Naive thymus-derived CD4-positive, alpha-beta T cell (primary cell): Measurements from ENCODE around the gene ITPR3. TPM values are rescaled to one million over a fixed set of nuclear protein-coding genes. Genes with fewer than 3 reads are reported as not detected.

Source experiments
- ATAC-seq: fragments of 150-1000 bp; cut with Tn5 transposase; 2 replicates; pipeline ENCODE4 v1.10.0; 2021; ENCODE audit warnings: mild to moderate bottlenecking, moderate library complexity
- CTCF ChIA-PET: fragments of 350-600 bp; sonication (Branson Sonifier 250); formaldehyde crosslinking; loops from one replicate; lab custom pipeline; 2021; ENCODE audit warnings: antibody characterized with exemption; lab: Charles Lee
- POLR2A ChIA-PET: fragments of 350-600 bp; sonication (Branson Sonifier 250); formaldehyde crosslinking; loops from one replicate; lab custom pipeline; 2021; ENCODE audit warnings: antibody characterized with exemption, inconsistent platforms; lab: Charles Lee
- DNase-seq, 9 donors: peaks; one replicate each; pipeline versions ENCODE4 v3.0.0 to v3.0.0-alpha.2; 2020 to 2022; ENCODE audit warnings: mixed read lengths in 1 of 9
- H3K27ac ChIP-seq: one replicate; pipeline ENCODE4 v1.7.0; 2013; ENCODE audit warnings: mild to moderate bottlenecking, low read depth, low read length, moderate library complexity
- H3K27me3 ChIP-seq, 2 donors: one replicate each; pipeline ENCODE4 v1.7.0; 2013; ENCODE audit warnings: low read length in 2 of 2, mild to moderate bottlenecking in 2 of 2, moderate library complexity in 2 of 2; ENCODE audit not compliant: control insufficient read depth in 2 of 2, insufficient read depth in 2 of 2
- H3K36me3 ChIP-seq, 3 experiments: 1 replicate in 2 of 3; 2 replicates in 1 of 3; pipeline ENCODE4 v1.7.0; 2013; ENCODE audit warnings: low read length in 3 of 3, mild to moderate bottlenecking in 3 of 3, moderate library complexity in 1 of 3; ENCODE audit not compliant: insufficient read depth in 3 of 3, control insufficient read depth in 2 of 3
- H3K4me1 ChIP-seq, 2 donors: one replicate each; pipeline ENCODE4 v1.7.0; 2013; ENCODE audit warnings: low read length in 2 of 2, mild to moderate bottlenecking in 2 of 2, moderate library complexity in 1 of 2; ENCODE audit not compliant: control insufficient read depth in 2 of 2, insufficient read depth in 2 of 2
- H3K4me3 ChIP-seq: 2 replicates; pipeline ENCODE4 v1.7.0; 2013; ENCODE audit warnings: mild to moderate bottlenecking, low read length
- H3K9me3 ChIP-seq, 3 experiments: 1 replicate in 2 of 3; 2 replicates in 1 of 3; pipeline ENCODE4 v1.7.0; 2013; ENCODE audit warnings: low read length in 3 of 3; ENCODE audit not compliant: control insufficient read depth in 2 of 3
- H3K27ac Mint-ChIP-seq, 9 donors: one replicate each; pipeline ENCODE4 v1.8.0; 2020 to 2022; ENCODE audit warnings: mixed read lengths in 9 of 9, mild to moderate bottlenecking in 8 of 9, moderate library complexity in 5 of 9, inconsistent platforms in 2 of 9
- H3K27me3 Mint-ChIP-seq, 5 donors: one replicate each; pipeline ENCODE4 v1.8.0; 2021 to 2022; ENCODE audit warnings: mixed read lengths in 5 of 5, mild to moderate bottlenecking in 1 of 5
- H3K36me3 Mint-ChIP-seq, 5 donors: one replicate each; pipeline ENCODE4 v1.8.0; 2020 to 2022; ENCODE audit warnings: mixed read lengths in 5 of 5, mild to moderate bottlenecking in 3 of 5, inconsistent platforms in 1 of 5
- H3K4me1 Mint-ChIP-seq, 7 donors: one replicate each; pipeline ENCODE4 v1.8.0; 2020 to 2022; ENCODE audit warnings: mixed read lengths in 7 of 7, mild to moderate bottlenecking in 3 of 7, inconsistent platforms in 1 of 7
- H3K4me3 Mint-ChIP-seq, 10 donors: one replicate each; pipeline ENCODE4 v1.8.0; 2020 to 2022; ENCODE audit warnings: mild to moderate bottlenecking in 10 of 10, mixed read lengths in 10 of 10, moderate library complexity in 6 of 10, inconsistent platforms in 2 of 10
- H3K9me3 Mint-ChIP-seq, 11 donors: one replicate each; pipeline ENCODE4 v1.8.0; 2020 to 2022; ENCODE audit warnings: mixed read lengths in 11 of 11, mild to moderate bottlenecking in 4 of 11, inconsistent platforms in 1 of 11, moderate library complexity in 1 of 11
- intact Hi-C, 2 donors: fragments of 100-400 bp; cut with micrococcal nuclease; formaldehyde crosslinking; loops; one replicate each; pipeline ENCODE4 v1.15.1; 2023
- polyA plus RNA-seq, 2 donors: library from polyadenylated mRNA; unstranded; fragments of 300-500 nt; fragmentation: Illumina TruSeq; gene quantifications; one replicate each; pipeline ENCODE4 v1.2.3, GENCODE V29; 2021
- total RNA-seq, 6 experiments: library from RNA in 5 of 6; stranded (reverse) in 5 of 6; gene quantifications; 1 replicate in 5 of 6; 2 replicates in 1 of 6; pipeline ENCODE4 v1.2.3 and lab custom pipeline; 2021 to 2026

The ITPR3 gene
- total and polyA plus RNA-seq, 7 experiments from 2014 or later = 1.7 to 65.7 (median 41.4) TPM

DNA sequence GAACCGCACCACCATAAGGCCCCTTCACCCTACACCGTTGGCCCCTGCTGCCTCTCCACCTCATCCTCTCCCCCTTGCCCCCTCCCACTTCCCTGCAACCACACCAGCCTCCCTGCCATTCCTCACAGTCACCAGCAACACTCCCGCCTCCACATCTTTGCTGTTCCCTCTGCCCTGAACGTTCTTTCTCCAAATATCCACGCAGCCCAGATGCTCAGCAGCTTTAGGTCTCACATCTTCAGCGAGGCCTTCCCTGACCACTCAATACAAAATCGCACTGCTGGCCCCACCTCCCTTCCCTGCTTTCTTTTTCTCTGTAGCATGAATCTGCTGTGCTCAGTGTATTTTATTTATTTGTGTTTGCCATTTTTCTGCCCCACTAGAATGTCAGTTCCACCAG, 20.5 kb downstream of the ITPR3 start:
- H3K4me1 ChIP-seq = no peaks in the 10 kb centered on the region
- H3K27ac ChIP-seq = no peak overlapping the region
- peaks cover 0 to 39% (median 0%) of the 10 kb centered on the region in 3 experiments for H3K36me3 ChIP-seq
- Mint-ChIP-seq H3K9me3 (no peaks in the 10 kb centered on the region), H3K27me3 (no peaks in the 10 kb centered on the region), H3K27ac (peak overlapping the region in 2 of 9 donors; percentile 48 to 53), H3K36me3 (peaks cover 0 to 19% (median 3%) of the 10 kb centered on the region in 5 donors), H3K4me3 (no peak overlapping the region), H3K4me1 (peaks cover 15 to 38% (median 33%) of the 10 kb centered on the region in 7 donors)
- H3K9me3 ChIP-seq = no peaks in the 10 kb centered on the region
- ATAC-seq (no peak), DNase-seq (no peak)
- no peak overlapping the region for H3K4me3 ChIP-seq
- H3K27me3 ChIP-seq = no peaks in the 10 kb centered on the region
- intact Hi-C loops = no loop called here
- POLR2A ChIA-PET = no interaction called here
- CTCF ChIA-PET = no interaction called here

DNA sequence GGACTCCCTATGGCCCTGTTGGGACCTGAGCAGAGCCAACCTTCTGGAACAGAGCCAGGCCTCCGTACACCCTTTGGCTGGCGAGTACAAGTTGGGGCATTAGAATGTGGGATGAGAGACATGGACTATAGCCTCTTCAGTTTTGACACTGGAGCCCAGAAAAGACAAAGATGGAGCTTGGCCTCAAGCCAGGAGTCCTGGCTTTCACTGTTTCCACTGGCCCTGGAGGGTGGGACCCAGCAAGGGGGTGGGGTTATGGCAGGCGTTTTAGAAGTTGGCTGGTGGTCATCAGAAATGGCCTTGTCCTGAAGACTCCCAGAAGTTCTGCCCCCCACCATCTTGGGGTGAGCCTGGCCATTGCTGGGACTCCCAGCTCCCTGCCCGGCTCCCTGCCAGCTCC, 21.8 kb downstream of the ITPR3 start:
- H3K36me3 ChIP-seq = peaks cover 0 to 46% (median 0%) of the 10 kb centered on the region in 3 experiments
- H3K9me3 ChIP-seq = no peaks in the 10 kb centered on the region
- H3K4me1 Mint-ChIP-seq = peaks cover 13 to 37% (median 32%) of the 10 kb centered on the region in 7 donors
- ChIA-PET POLR2A (interaction anchor here (0.9 kb wide), 1 partner anchor 11 kb away, joined by 5 read pairs; no protein-coding TSS in a partner anchor), CTCF (no interaction called here)
- intact Hi-C loops = no loop called here
- no peak overlapping the region for H3K27ac ChIP-seq
- H3K27ac Mint-ChIP-seq = peak overlapping the region in 2 of 9 donors; percentile 44 to 48
- no peaks in the 10 kb centered on the region for H3K27me3 Mint-ChIP-seq
- DNase-seq (no peak), ATAC-seq (no peak)
- H3K4me1 ChIP-seq = no peaks in the 10 kb centered on the region
- no peaks in the 10 kb centered on the region for H3K27me3 ChIP-seq
- no peak overlapping the region for H3K4me3 ChIP-seq
- H3K9me3 Mint-ChIP-seq = no peaks in the 10 kb centered on the region
- no peak overlapping the region for H3K4me3 Mint-ChIP-seq
- peaks cover 0 to 26% (median 5%) of the 10 kb centered on the region in 5 donors for H3K36me3 Mint-ChIP-seq

DNA sequence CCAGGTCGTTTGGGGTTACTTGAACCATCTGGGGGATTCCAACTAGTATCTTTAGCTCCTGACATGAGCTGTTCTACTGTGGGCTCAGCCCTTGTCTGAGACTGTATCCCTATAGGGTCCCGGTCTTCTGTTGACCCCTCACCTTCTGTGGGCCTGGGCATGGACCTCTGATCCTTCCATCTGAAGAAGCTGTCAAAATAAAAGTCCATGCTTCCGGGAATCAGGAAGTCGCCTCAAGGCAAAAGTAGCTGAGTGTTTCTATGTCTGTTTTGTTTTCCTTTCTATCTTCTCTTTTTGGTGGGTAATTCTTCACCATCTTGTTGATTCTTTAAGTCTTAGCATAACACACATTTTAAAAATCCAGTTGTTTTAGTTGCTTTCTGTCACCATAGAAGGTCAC, 30.3 kb downstream of the ITPR3 start:
- Histone ChIP-seq H3K4me1 (no peaks in the 10 kb centered on the region), H3K27ac (no peak overlapping the region), H3K9me3 (no peaks in the 10 kb centered on the region), H3K4me3 (no peak overlapping the region), H3K27me3 (no peaks in the 10 kb centered on the region), H3K36me3 (peaks cover 0 to 61% (median 8%) of the 10 kb centered on the region in 3 experiments)
- peaks cover 0 to 34% (median 11%) of the 10 kb centered on the region in 5 donors for H3K36me3 Mint-ChIP-seq
- DNase-seq (no peak), ATAC-seq (no peak)
- POLR2A ChIA-PET = no interaction called here
- peaks cover 0 to 24% (median 12%) of the 10 kb centered on the region in 7 donors for H3K4me1 Mint-ChIP-seq
- intact Hi-C loops = no loop called here
- H3K27me3 Mint-ChIP-seq = no peaks in the 10 kb centered on the region
- no peaks in the 10 kb centered on the region for H3K9me3 Mint-ChIP-seq
- CTCF ChIA-PET = no interaction called here
- H3K4me3 Mint-ChIP-seq = no peak overlapping the region
- peak overlapping the region in 1 of 9 donors; percentile 33 for H3K27ac Mint-ChIP-seq

- Mint-ChIP-seq H3K27ac (peak overlapping the region in 1 of 9 donors; percentile 67), H3K27me3 (no peaks in the 10 kb centered on the region), H3K9me3 (no peaks in the 10 kb centered on the region), H3K36me3 (peaks cover 0 to 33% (median 10%) of the 10 kb centered on the region in 5 donors), H3K4me1 (peaks cover 0 to 21% (median 12%) of the 10 kb centered on the region in 7 donors), H3K4me3 (no peak overlapping the region)
- Histone ChIP-seq H3K27ac (no peak overlapping the region), H3K27me3 (no peaks in the 10 kb centered on the region), H3K4me1 (no peaks in the 10 kb centered on the region), H3K9me3 (no peaks in the 10 kb centered on the region), H3K36me3 (peaks cover 0 to 63% (median 8%) of the 10 kb centered on the region in 3 experiments), H3K4me3 (no peak overlapping the region)
- DNase-seq (no peak), ATAC-seq (no peak)
- intact Hi-C loops = no loop called here
- ChIA-PET POLR2A (interaction anchor here (0.7 kb wide), 1 partner anchor 116 kb away, joined by 3 read pairs; no protein-coding TSS in a partner anchor), CTCF (no interaction called here)
Observed at GRCh38 chr6:33652002-33652401, 30.9 kb downstream of the ITPR3 start.

GRCh38 chr6:33654831-33655554, 33.9 kb downstream of the ITPR3 start:
- peaks cover 0 to 14% (median 4%) of the 10 kb centered on the region in 7 donors for H3K4me1 Mint-ChIP-seq
- peaks cover 0 to 69% (median 12%) of the 10 kb centered on the region in 3 experiments for H3K36me3 ChIP-seq

DNA sequence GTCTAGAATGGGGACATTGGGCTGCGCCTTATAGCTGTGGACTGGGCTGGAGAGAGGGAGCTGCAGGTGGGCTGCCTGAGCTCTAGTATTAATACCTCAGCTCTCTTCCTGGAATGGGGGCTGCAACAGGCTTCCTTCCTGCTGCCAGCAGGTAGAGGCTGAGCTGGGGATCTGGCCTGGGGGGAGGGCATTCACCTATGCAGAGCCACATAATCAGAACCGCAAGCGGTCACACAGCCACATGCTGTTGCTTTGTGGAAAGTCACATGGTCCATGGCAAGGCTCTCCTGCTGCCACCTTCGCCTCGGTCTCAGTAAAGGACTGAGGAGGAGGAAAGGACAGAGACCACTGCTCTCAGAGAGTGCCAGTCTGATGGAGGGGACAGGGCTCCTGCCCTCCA, 35.7 kb downstream of the ITPR3 start:
- ATAC-seq (no peak), DNase-seq (no peak)
- Mint-ChIP-seq H3K27ac (no peak overlapping the region), H3K36me3 (peaks cover 0 to 22% (median 0%) of the 10 kb centered on the region in 5 donors), H3K4me1 (peaks cover 0 to 5% (median 0%) of the 10 kb centered on the region in 7 donors), H3K4me3 (no peak overlapping the region), H3K27me3 (no peaks in the 10 kb centered on the region), H3K9me3 (no peaks in the 10 kb centered on the region)
- Histone ChIP-seq H3K4me3 (no peak overlapping the region), H3K27me3 (no peaks in the 10 kb centered on the region), H3K4me1 (no peaks in the 10 kb centered on the region), H3K9me3 (no peaks in the 10 kb centered on the region), H3K36me3 (peaks cover 0 to 71% (median 15%) of the 10 kb centered on the region in 3 experiments), H3K27ac (no peak overlapping the region)
- ChIA-PET CTCF (no interaction called here), POLR2A (interaction anchor here (1.0 kb wide), 1 partner anchor 9 kb away, joined by 3 read pairs; no protein-coding TSS in a partner anchor)
- intact Hi-C loops = no loop called here

More at GRCh38 chr6:33654831-33655554, 33.9 kb downstream of the ITPR3 start:
- Mint-ChIP-seq H3K27ac (peak overlapping the region in 3 of 9 donors; percentile 42 to 77 (median 44)), H3K27me3 (no peaks in the 10 kb centered on the region), H3K9me3 (no peaks in the 10 kb centered on the region), H3K4me3 (no peak overlapping the region), H3K36me3 (peaks cover 0 to 28% (median 2%) of the 10 kb centered on the region in 5 donors)
- Histone ChIP-seq H3K27ac (no peak overlapping the region), H3K27me3 (no peaks in the 10 kb centered on the region), H3K4me1 (no peaks in the 10 kb centered on the region), H3K9me3 (no peaks in the 10 kb centered on the region), H3K4me3 (no peak overlapping the region)
- DNase-seq (no peak), ATAC-seq (peak; percentile 40)
- POLR2A ChIA-PET = interaction anchor here (0.5 to 0.6 kb wide), 2 partner anchors 319 to 1293 kb away, joined by 4 read pairs; no protein-coding TSS in a partner anchor
- CTCF ChIA-PET = no interaction called here
- intact Hi-C loops = no loop called here
